HEK293 (cell line): ENCODE results near the gene AMIGO1.

Source experiments
- CTCF ChIA-PET: fragments of 350-600 bp; formaldehyde crosslinking; extraction: SDS; loops from one replicate; lab custom pipeline; 2021; ENCODE audit warnings: antibody characterized with exemption; lab: Yijun Ruan, JAX
- POLR2A ChIA-PET: fragments of 300-600 bp; formaldehyde crosslinking; extraction: SDS; loops from one replicate; lab custom pipeline; 2020; ENCODE audit warnings: antibody characterized with exemption, inconsistent platforms; lab: Yijun Ruan, JAX
- H3K27ac ChIP-seq: fragments of 200-500 bp; sonication (Bioruptor generic); 2 replicates; pipeline ENCODE4 v1.5.1; 2014; ENCODE audit warnings: low read depth, low read length, control low read depth, inconsistent platforms; ENCODE audit errors: extremely low read depth
- H3K36me3 ChIP-seq, 2 experiments: fragments of 200-500 bp in 1 of 2; sonication (Bioruptor generic) in 1 of 2; 1 replicate in 1 of 2; 2 replicates in 1 of 2; pipeline ENCODE4 v1.5.1; 2014 to 2017; ENCODE audit warnings: inconsistent platforms in 2 of 2, low read length in 2 of 2; ENCODE audit not compliant: control insufficient read depth in 2 of 2, insufficient read depth in 1 of 2
- H3K4me1 ChIP-seq: fragments of 200-500 bp; sonication (Bioruptor generic); 2 replicates; pipeline ENCODE4 v1.5.1; 2014; ENCODE audit warnings: mild to moderate bottlenecking, low read length, inconsistent platforms; ENCODE audit not compliant: control insufficient read depth, insufficient read depth
- H3K4me3 ChIP-seq: 2 replicates; pipeline ENCODE4 v1.5.1; 2011; ENCODE audit warnings: low read depth, mild to moderate bottlenecking, control low read depth, low read length, moderate library complexity
- H3K9me3 ChIP-seq: fragments of 200-500 bp; sonication (Bioruptor generic); 2 replicates; pipeline ENCODE4 v1.5.1; 2014; ENCODE audit warnings: low read depth, low read length, inconsistent platforms; ENCODE audit not compliant: control insufficient read depth, insufficient read depth
- GLIS1 ChIP-seq: fragments of 450-650 bp; formaldehyde crosslinking; IDR thresholded peaks from 2 replicates; pipeline ENCODE4 v1.5.1; 2016; ENCODE audit warnings: missing biosample characterization, missing genetic modification characterization
- GLIS2 ChIP-seq: fragments of 450-650 bp; formaldehyde crosslinking; IDR thresholded peaks from 2 replicates; pipeline ENCODE4 v1.5.1; 2016; ENCODE audit warnings: missing biosample characterization, missing genetic modification characterization
- KLF9 ChIP-seq: fragments of 450-650 bp; formaldehyde crosslinking; IDR thresholded peaks from 2 replicates; pipeline ENCODE4 v1.5.1; 2016; ENCODE audit warnings: missing biosample characterization, missing genetic modification characterization, low read depth
- MYNN ChIP-seq: fragments of 450-650 bp; formaldehyde crosslinking; IDR thresholded peaks from 2 replicates; pipeline ENCODE4 v1.5.1; 2016; ENCODE audit warnings: missing biosample characterization, missing genetic modification characterization, borderline replicate concordance
- SP2 ChIP-seq: fragments of 450-650 bp; formaldehyde crosslinking; IDR thresholded peaks from 2 replicates; pipeline ENCODE4 v1.5.1; 2016; ENCODE audit warnings: missing biosample characterization, missing genetic modification characterization
- SP3 ChIP-seq: fragments of 450-650 bp; formaldehyde crosslinking; IDR thresholded peaks from 2 replicates; pipeline ENCODE4 v1.5.1; 2016; ENCODE audit warnings: missing biosample characterization, missing genetic modification characterization
- ZBTB17 ChIP-seq: fragments of 450-650 bp; formaldehyde crosslinking; IDR thresholded peaks from 2 replicates; pipeline ENCODE4 v1.5.1; 2016; ENCODE audit warnings: missing biosample characterization, missing genetic modification characterization
- ZBTB20 ChIP-seq: fragments of 450-650 bp; formaldehyde crosslinking; IDR thresholded peaks from 2 replicates; pipeline ENCODE4 v1.5.1; 2016; ENCODE audit warnings: missing biosample characterization, missing genetic modification characterization
- ZBTB48 ChIP-seq: fragments of 450-650 bp; formaldehyde crosslinking; IDR thresholded peaks from 2 replicates; pipeline ENCODE4 v1.5.1; 2016; ENCODE audit warnings: missing biosample characterization, missing genetic modification characterization
- ZFHX2 ChIP-seq: fragments of 450-650 bp; formaldehyde crosslinking; conservative IDR thresholded peaks from 2 replicates; pipeline ENCODE4 v1.5.1; 2016; ENCODE audit warnings: missing biosample characterization, missing genetic modification characterization
- ZIC2 ChIP-seq: fragments of 450-650 bp; formaldehyde crosslinking; IDR thresholded peaks from 2 replicates; pipeline ENCODE4 v1.5.1; 2016; ENCODE audit warnings: missing biosample characterization, missing genetic modification characterization
- ZNF211 ChIP-seq: fragments of 450-650 bp; formaldehyde crosslinking; IDR thresholded peaks from 2 replicates; pipeline ENCODE4 v1.5.1; 2016; ENCODE audit warnings: low read depth, missing biosample characterization, missing genetic modification characterization
- ZNF324 ChIP-seq: fragments of 450-650 bp; formaldehyde crosslinking; IDR thresholded peaks from 2 replicates; pipeline ENCODE4 v1.5.1; 2016; ENCODE audit warnings: missing biosample characterization, missing genetic modification characterization
- ZNF335 ChIP-seq: fragments of 450-650 bp; formaldehyde crosslinking; conservative IDR thresholded peaks from 2 replicates; pipeline ENCODE4 v1.5.1; 2016; ENCODE audit warnings: missing biosample characterization, missing genetic modification characterization
- ZNF341 ChIP-seq: fragments of 450-650 bp; formaldehyde crosslinking; IDR thresholded peaks from 2 replicates; pipeline ENCODE4; 2016; ENCODE audit warnings: low read depth, missing biosample characterization, missing genetic modification characterization
- ZNF366 ChIP-seq: fragments of 450-650 bp; formaldehyde crosslinking; conservative IDR thresholded peaks from 2 replicates; pipeline ENCODE4 v1.5.1; 2016; ENCODE audit warnings: missing biosample characterization, missing genetic modification characterization
- ZNF433 ChIP-seq: fragments of 450-650 bp; formaldehyde crosslinking; IDR thresholded peaks from 2 replicates; pipeline ENCODE4 v1.5.1; 2016; ENCODE audit warnings: missing biosample characterization, missing genetic modification characterization, low read depth
- ZNF501 ChIP-seq: fragments of 450-650 bp; formaldehyde crosslinking; IDR thresholded peaks from 2 replicates; pipeline ENCODE4 v1.5.1; 2016; ENCODE audit warnings: missing biosample characterization, missing genetic modification characterization
- ZNF596 ChIP-seq: fragments of 450-650 bp; IDR thresholded peaks from 2 replicates; pipeline ENCODE4 v1.5.0; 2018; ENCODE audit warnings: missing biosample characterization, mild to moderate bottlenecking, missing genetic modification characterization, moderate library complexity
- ZNF660 ChIP-seq: fragments of 450-650 bp; IDR thresholded peaks from 2 replicates; pipeline ENCODE4 v1.5.1; 2018; ENCODE audit warnings: missing biosample characterization, mild to moderate bottlenecking, missing genetic modification characterization
- ZNF670 ChIP-seq: fragments of 450-650 bp; formaldehyde crosslinking; IDR thresholded peaks from 2 replicates; pipeline ENCODE4 v1.5.1; 2016; ENCODE audit warnings: missing biosample characterization, missing genetic modification characterization, low read depth
- ZNF843 ChIP-seq: fragments of 450-650 bp; formaldehyde crosslinking; IDR thresholded peaks from 2 replicates; pipeline ENCODE4 v1.5.1; 2016; ENCODE audit warnings: missing biosample characterization, missing genetic modification characterization
- ZSCAN23 ChIP-seq: fragments of 450-650 bp; formaldehyde crosslinking; IDR thresholded peaks from 2 replicates; pipeline ENCODE4 v1.5.1; 2016; ENCODE audit warnings: missing biosample characterization, missing genetic modification characterization
- TF ChIP-seq, protein P1 (sequence below): fragments of 450-650 bp; formaldehyde crosslinking; IDR thresholded peaks from 2 replicates; pipeline ENCODE4 v1.5.1; 2017; ENCODE audit warnings: missing biosample characterization, missing genetic modification characterization
- TF ChIP-seq, protein P2 (sequence below): fragments of 450-650 bp; formaldehyde crosslinking; IDR thresholded peaks from 2 replicates; pipeline ENCODE4 v1.5.1; 2016; ENCODE audit warnings: missing biosample characterization, missing genetic modification characterization
- TF ChIP-seq, protein P3 (sequence below): fragments of 450-650 bp; formaldehyde crosslinking; IDR thresholded peaks from 2 replicates; pipeline ENCODE4 v1.5.1; 2016; ENCODE audit warnings: missing biosample characterization, missing genetic modification characterization
- TF ChIP-seq, protein P4 (sequence below): fragments of 450-650 bp; formaldehyde crosslinking; IDR thresholded peaks from 2 replicates; pipeline ENCODE4 v1.5.1; 2016; ENCODE audit warnings: missing biosample characterization, missing genetic modification characterization

The AMIGO1 gene

DNA sequence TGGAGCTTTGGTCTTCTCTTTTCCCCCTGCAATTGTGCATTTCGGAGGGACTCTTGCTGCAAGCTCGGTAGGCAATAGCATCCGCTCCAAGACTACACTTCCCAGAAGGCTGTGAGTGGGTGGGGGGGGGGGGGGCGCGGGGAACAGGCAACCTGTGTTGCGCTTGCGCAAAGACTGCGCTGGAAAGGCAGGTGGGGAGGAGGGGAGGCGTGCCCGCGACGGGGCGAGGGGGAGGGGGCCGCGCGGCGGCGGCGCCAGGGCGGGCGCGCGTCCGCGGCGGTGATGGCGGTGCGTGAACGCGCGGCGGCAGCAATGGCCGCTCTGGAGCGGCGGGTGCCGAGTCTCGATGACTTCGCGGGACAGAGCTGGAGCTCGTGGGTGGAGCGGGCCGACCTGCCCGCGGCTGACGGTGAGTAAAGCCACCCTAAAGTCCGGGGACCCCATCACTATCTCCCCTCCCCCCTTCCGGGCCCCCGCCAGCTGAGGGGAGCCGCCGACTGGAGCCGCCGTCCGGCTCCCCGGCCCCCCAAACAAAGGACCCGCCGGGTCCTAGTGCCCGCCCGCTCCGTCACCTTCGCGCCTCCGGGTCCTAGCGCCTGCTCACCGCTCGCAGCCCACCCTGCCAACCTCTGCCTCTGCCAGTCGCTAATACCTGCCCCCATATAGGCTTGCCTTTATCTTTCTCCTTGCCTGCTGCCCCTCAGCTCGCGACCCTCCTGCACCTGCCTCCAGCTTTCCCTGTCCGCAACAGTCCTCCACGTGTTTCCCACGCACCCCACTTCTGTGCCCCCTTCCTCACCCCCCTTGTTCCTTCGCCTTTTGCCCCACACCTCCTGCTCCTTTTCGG is 25.6 kb downstream of the AMIGO1 start, which contains the start of gene ATXN7L2 (continued):
- TF ChIP-seq ZNF670 (tag by site-specific recombination) (no peak), ZNF433 (tag by site-specific recombination) (no peak), MYNN (peak; percentile 69), ZNF843 (tag by site-specific recombination) (peak; percentile 80)

DNA sequence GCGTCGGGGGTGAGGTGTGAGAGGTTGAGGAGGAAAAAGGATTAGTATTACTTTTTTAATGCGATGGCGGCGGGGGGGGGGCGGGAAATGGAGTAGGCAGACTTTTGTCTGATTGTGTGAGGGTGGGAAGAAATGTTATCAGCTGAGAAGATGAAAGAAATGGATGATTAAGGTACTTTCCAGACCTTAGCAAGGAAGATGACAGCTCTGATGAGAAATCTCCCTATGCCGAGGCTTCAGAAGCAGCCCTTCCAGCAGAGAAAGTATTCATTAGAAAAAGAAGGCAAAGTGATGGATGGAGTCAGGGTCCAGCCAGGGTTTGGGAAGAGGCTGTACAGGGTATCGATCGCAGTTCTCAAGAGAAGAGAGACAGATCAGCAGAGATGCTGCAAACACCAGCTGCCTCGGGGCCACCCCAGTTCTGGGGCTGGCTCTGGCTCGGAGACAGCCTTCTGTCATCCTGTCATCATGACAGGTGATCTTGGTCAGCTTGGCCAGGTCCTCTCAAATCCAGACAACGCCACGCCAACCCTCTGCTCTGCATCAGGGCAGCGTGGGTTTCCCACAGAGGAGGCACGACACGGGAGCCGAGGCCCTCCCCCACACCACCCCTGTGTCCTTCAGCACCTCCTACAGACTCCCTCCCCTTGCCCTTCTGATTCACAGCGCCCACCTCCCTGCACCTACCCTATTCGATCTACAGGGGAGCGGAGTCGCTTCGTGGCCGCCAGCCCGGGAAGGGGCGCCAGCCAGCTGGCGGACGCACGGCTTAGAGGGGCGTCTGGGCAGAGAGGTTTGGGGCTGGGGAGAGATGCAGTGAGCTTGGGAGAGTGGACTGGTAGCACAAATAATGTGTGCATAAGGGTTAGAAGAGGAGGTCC is 26.5 kb downstream of the AMIGO1 start:
- H3K4me3 ChIP-seq, result peak overlapping the region; percentile 47
- H3K27ac ChIP-seq, result no peak overlapping the region
- H3K4me1 ChIP-seq, result no peaks in the 10 kb centered on the region
- H3K9me3 ChIP-seq, result no peaks in the 10 kb centered on the region
- ChIA-PET POLR2A (interaction anchor here (0.6 to 1.6 kb wide), 14 partner anchors 9 to 539 kb away, joined by 3 to 8 read pairs (median 4); partner anchors contain the start of genes CYB561D1, GNAI3, PSMA5 and WDR47), CTCF (interaction anchor here (0.8 to 5.5 kb wide), 7 partner anchors 10 to 219 kb away, joined by 3 to 39 read pairs (median 4); partner anchors contain the start of gene CYB561D1)
- peaks cover 0 to 17% of the 10 kb centered on the region in 2 experiments; a peak in 1 of 3 replicates for H3K36me3 ChIP-seq
- peak; percentile 10; the same call in 1 of the 2 replicates for TF ChIP-seq SP3 (tag by site-specific recombination)
- peak; percentile 70 for TF ChIP-seq ZNF341 (tag by site-specific recombination)
- 0 out of 2 replicates have a peak, but pooled peaks have one; percentile 11 for TF ChIP-seq ZNF366 (tag by site-specific recombination)
- TF ChIP-seq ZNF501 (tag by site-specific recombination), result no peak
- TF ChIP-seq, protein P1, sequence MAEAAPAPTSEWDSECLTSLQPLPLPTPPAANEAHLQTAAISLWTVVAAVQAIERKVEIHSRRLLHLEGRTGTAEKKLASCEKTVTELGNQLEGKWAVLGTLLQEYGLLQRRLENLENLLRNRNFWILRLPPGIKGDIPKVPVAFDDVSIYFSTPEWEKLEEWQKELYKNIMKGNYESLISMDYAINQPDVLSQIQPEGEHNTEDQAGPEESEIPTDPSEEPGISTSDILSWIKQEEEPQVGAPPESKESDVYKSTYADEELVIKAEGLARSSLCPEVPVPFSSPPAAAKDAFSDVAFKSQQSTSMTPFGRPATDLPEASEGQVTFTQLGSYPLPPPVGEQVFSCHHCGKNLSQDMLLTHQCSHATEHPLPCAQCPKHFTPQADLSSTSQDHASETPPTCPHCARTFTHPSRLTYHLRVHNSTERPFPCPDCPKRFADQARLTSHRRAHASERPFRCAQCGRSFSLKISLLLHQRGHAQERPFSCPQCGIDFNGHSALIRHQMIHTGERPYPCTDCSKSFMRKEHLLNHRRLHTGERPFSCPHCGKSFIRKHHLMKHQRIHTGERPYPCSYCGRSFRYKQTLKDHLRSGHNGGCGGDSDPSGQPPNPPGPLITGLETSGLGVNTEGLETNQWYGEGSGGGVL (tag by site-specific recombination), result peak; percentile 67
- TF ChIP-seq ZBTB17, result peak; percentile 46
- TF ChIP-seq ZBTB48, result peak; percentile 54; the same call in 1 of the 2 replicates
- TF ChIP-seq ZNF660 (tag by site-specific recombination), result no peak
- TF ChIP-seq, protein P2, sequence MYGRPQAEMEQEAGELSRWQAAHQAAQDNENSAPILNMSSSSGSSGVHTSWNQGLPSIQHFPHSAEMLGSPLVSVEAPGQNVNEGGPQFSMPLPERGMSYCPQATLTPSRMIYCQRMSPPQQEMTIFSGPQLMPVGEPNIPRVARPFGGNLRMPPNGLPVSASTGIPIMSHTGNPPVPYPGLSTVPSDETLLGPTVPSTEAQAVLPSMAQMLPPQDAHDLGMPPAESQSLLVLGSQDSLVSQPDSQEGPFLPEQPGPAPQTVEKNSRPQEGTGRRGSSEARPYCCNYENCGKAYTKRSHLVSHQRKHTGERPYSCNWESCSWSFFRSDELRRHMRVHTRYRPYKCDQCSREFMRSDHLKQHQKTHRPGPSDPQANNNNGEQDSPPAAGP (tag by site-specific recombination), result 0 out of 2 replicates have a peak, but pooled peaks have one; percentile 18
- peak; percentile 11 for TF ChIP-seq ZNF335 (tag by site-specific recombination)
- peak; percentile 79 for TF ChIP-seq ZIC2 (tag by site-specific recombination)
- peak; percentile 98 for TF ChIP-seq ZFHX2 (tag by site-specific recombination)
- TF ChIP-seq ZNF211, result no peak
- TF ChIP-seq KLF9 (tag by site-specific recombination), result peak; percentile 27
- TF ChIP-seq SP2 (tag by site-specific recombination), result peak; percentile 70
- TF ChIP-seq ZNF324, result no peak
- TF ChIP-seq GLIS2 (tag by site-specific recombination), result peak; percentile 37; the same call in 1 of the 2 replicates
- TF ChIP-seq, protein P3, sequence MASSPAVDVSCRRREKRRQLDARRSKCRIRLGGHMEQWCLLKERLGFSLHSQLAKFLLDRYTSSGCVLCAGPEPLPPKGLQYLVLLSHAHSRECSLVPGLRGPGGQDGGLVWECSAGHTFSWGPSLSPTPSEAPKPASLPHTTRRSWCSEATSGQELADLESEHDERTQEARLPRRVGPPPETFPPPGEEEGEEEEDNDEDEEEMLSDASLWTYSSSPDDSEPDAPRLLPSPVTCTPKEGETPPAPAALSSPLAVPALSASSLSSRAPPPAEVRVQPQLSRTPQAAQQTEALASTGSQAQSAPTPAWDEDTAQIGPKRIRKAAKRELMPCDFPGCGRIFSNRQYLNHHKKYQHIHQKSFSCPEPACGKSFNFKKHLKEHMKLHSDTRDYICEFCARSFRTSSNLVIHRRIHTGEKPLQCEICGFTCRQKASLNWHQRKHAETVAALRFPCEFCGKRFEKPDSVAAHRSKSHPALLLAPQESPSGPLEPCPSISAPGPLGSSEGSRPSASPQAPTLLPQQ (tag by site-specific recombination), result no peak
- no peak for TF ChIP-seq ZNF596 (tag by site-specific recombination)
- no peak for TF ChIP-seq ZSCAN23
- TF ChIP-seq, protein P4, sequence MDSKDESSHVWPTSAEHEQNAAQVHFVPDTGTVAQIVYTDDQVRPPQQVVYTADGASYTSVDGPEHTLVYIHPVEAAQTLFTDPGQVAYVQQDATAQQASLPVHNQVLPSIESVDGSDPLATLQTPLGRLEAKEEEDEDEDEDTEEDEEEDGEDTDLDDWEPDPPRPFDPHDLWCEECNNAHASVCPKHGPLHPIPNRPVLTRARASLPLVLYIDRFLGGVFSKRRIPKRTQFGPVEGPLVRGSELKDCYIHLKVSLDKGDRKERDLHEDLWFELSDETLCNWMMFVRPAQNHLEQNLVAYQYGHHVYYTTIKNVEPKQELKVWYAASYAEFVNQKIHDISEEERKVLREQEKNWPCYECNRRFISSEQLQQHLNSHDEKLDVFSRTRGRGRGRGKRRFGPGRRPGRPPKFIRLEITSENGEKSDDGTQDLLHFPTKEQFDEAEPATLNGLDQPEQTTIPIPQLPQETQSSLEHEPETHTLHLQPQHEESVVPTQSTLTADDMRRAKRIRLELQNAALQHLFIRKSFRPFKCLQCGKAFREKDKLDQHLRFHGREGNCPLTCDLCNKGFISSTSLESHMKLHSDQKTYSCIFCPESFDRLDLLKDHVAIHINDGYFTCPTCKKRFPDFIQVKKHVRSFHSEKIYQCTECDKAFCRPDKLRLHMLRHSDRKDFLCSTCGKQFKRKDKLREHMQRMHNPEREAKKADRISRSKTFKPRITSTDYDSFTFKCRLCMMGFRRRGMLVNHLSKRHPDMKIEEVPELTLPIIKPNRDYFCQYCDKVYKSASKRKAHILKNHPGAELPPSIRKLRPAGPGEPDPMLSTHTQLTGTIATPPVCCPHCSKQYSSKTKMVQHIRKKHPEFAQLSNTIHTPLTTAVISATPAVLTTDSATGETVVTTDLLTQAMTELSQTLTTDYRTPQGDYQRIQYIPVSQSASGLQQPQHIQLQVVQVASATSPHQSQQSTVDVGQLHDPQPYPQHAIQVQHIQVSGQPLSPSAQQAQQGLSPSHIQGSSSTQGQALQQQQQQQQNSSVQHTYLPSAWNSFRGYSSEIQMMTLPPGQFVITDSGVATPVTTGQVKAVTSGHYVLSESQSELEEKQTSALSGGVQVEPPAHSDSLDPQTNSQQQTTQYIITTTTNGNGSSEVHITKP (tag by site-specific recombination), result peak; percentile 96
- TF ChIP-seq GLIS1, result peak; percentile 48
- peak; percentile 98 for TF ChIP-seq ZBTB20 (tag by site-specific recombination)
